ENCODE data around the gene SRSF6.

DNA sequence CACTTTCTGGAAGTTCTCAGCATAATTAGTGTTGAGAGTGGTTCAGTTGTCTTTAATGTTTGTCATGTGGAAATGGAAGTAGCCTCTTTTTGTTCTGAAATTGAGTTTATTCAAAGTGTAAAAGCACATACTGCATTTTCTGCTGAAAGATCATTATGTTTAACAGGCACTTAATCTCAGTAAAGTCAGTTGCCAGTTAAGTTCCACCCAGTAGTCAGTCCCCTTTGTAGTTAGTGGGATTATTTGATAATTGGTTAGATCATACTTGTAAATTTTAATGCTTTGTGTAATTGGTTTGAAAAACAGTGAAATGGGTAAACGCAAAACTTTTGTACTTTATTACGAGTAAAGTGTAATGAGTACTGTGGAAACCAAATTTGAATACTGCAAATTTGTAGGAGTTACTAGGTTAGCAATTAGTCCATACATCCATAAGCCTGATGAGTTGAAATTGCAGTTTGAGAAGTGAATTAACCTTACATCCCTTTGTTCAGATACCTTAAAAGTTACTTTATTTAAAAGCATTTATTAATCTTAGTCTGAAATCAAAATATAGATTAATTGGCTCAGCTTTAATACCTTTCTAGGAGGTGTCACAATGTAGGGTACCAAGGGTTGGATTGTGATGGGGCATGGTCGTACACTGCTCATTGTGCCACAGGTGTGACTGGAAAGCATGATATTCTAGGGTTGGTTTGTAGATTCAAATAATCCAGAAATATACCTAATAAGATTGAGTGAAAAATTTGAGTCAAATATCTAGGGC is 4.4 kb downstream of the SRSF6 start:
- no peak for TF ChIP-seq FOXM1 (IDR thresholded peaks at IDR 0.05; ENCODE audit: borderline replicate concordance)
- no peak for TF ChIP-seq L3MBTL2 (conservative IDR thresholded peaks at IDR 0.05)
- TF ChIP-seq SP1 (IDR thresholded peaks at IDR 0.05), result no peak
- no peak for TF ChIP-seq BHLHE40 (IDR thresholded peaks at IDR 0.05; ENCODE audit: borderline replicate concordance)
- TF ChIP-seq NFRKB (IDR thresholded peaks at IDR 0.05), result no peak
- TF ChIP-seq ARNT (IDR thresholded peaks at IDR 0.05), result no peak
- TF ChIP-seq SUZ12 (IDR thresholded peaks at IDR 0.05), result no peak
- no peak for TF ChIP-seq ELF4 (IDR thresholded peaks at IDR 0.05)
- no peak for TF ChIP-seq FOXK2 (IDR thresholded peaks at IDR 0.05)
